Fibroblast of skin of back (primary cell): ENCODE data around the gene C1orf226. TPM values are rescaled to one million over a fixed set of nuclear protein-coding genes. Genes with fewer than 3 reads are reported as not detected.
"Not testable (repeated sequence)": the region's sequence is repeated elsewhere in the genome, so short reads cannot be mapped to it uniquely, and the experiment has no call there.

Experiments used
- DNase-seq: peaks from one replicate; pipeline ENCODE4 v3.0.0-alpha.2; 2013
- polyA plus RNA-seq, 2 experiments: library from polyadenylated mRNA; unstranded; fragments of 120-200 nt; gene quantifications; one replicate each; pipeline ENCODE4 v1.2.1, GENCODE V29; 2013; ENCODE audit not compliant: insufficient read length in 2 of 2

The C1orf226 gene
- 0.55 TPM for polyA plus RNA-seq (2013, experiment 1 of 2; ENCODE audit: insufficient read length)
- 1.5 TPM for polyA plus RNA-seq (2013, experiment 2 of 2; ENCODE audit: insufficient read length)

GRCh38 chr1:162381383-162381782 lies at the start of gene C1orf226:
TSS of gene C1orf226 (plus strand) at chr1:162381728. CDS start at chr1:162381902, 174 bp downstream.
- DNase-seq, result no peak

- no peak for DNase-seq
Observed at GRCh38 chr1:162333991-162334390, 47.5 kb upstream of the C1orf226 start.

- DNase-seq, result no peak
Observed at GRCh38 chr1:162335126-162335525, 46.4 kb upstream of the C1orf226 start.

- no peak for DNase-seq
Observed at GRCh38 chr1:162336621-162337285, 44.8 kb upstream of the C1orf226 start.

- DNase-seq, result no peak
Observed at GRCh38 chr1:162342452-162342983, 39.0 kb upstream of the C1orf226 start.

- DNase-seq, result no peak
Observed at GRCh38 chr1:162343470-162343869, 38.1 kb upstream of the C1orf226 start.

GRCh38 chr1:162347281-162347680 lies 34.2 kb upstream of the C1orf226 start:
- no peak for DNase-seq

- peak; percentile 67 for DNase-seq
Observed at GRCh38 chr1:162349635-162350330, 31.7 kb upstream of the C1orf226 start.

- no peak for DNase-seq
Observed at GRCh38 chr1:162351246-162351842, 30.2 kb upstream of the C1orf226 start.

- DNase-seq, result not testable (repeated sequence)
Observed at GRCh38 chr1:162351874-162352273, 29.7 kb upstream of the C1orf226 start.

GRCh38 chr1:162353078-162353477 lies 28.4 kb upstream of the C1orf226 start:
- DNase-seq, result no peak

GRCh38 chr1:162353702-162354101 lies 27.8 kb upstream of the C1orf226 start:
- DNase-seq, result no peak

GRCh38 chr1:162357681-162358266 lies 23.8 kb upstream of the C1orf226 start:
- peak; percentile 27 for DNase-seq

GRCh38 chr1:162358928-162359327 lies 22.6 kb upstream of the C1orf226 start:
- DNase-seq, result no peak

- no peak for DNase-seq
Observed at GRCh38 chr1:162359523-162360236, 21.8 kb upstream of the C1orf226 start.

GRCh38 chr1:162360237-162360873 lies 21.2 kb upstream of the C1orf226 start:
- DNase-seq, result no peak

GRCh38 chr1:162360874-162361260 lies 20.7 kb upstream of the C1orf226 start:
- no peak for DNase-seq

- no peak for DNase-seq
Observed at GRCh38 chr1:162361349-162361748, 20.2 kb upstream of the C1orf226 start.

GRCh38 chr1:162363823-162364222 lies 17.7 kb upstream of the C1orf226 start:
- DNase-seq, result no peak

GRCh38 chr1:162364498-162364897 lies 17.0 kb upstream of the C1orf226 start:
- DNase-seq, result no peak

GRCh38 chr1:162365284-162366020 lies 16.1 kb upstream of the C1orf226 start:
- DNase-seq, result no peak
